CD4-positive, alpha-beta memory T cell (primary cell): ENCODE results near the gene NDUFA1. TPM values are rescaled to one million over a fixed set of nuclear protein-coding genes. Genes with fewer than 3 reads are reported as not detected.
"Not testable (repeated sequence)": the region's sequence is repeated elsewhere in the genome, so short reads cannot be mapped to it uniquely, and the experiment has no call there.

Source experiments
- CTCF ChIA-PET: fragments of 350-600 bp; sonication (Branson Sonifier 250); formaldehyde crosslinking; loops from one replicate; lab custom pipeline; 2021; ENCODE audit warnings: inconsistent platforms; ENCODE audit not compliant: partially characterized antibody; lab: Charles Lee
- POLR2A ChIA-PET: fragments of 350-600 bp; sonication (Branson Sonifier 250); formaldehyde crosslinking; loops from one replicate; lab custom pipeline; 2021; ENCODE audit not compliant: partially characterized antibody; lab: Charles Lee
- DNase-seq, 5 donors: peaks; one replicate each; pipeline versions ENCODE4 v3.0.0 to v3.0.0-alpha.2; 2020 to 2022; ENCODE audit warnings: mixed read lengths in 1 of 5
- H3K27ac ChIP-seq: one replicate; pipeline ENCODE4 v1.7.0; 2013; ENCODE audit warnings: low read depth, low read length
- H3K27me3 ChIP-seq: 2 replicates; pipeline ENCODE4 v1.7.0; 2013; ENCODE audit warnings: mild to moderate bottlenecking, low read length, moderate library complexity; ENCODE audit not compliant: insufficient read depth
- H3K36me3 ChIP-seq: 2 replicates; pipeline ENCODE4 v1.7.0; 2013; ENCODE audit warnings: mild to moderate bottlenecking, low read length, moderate library complexity; ENCODE audit not compliant: insufficient read depth
- H3K4me1 ChIP-seq: 2 replicates; pipeline ENCODE4 v1.7.0; 2013; ENCODE audit warnings: mild to moderate bottlenecking, low read length, moderate library complexity; ENCODE audit not compliant: insufficient read depth
- H3K4me3 ChIP-seq, 2 donors: one replicate each; pipeline ENCODE4 v1.7.0; 2013; ENCODE audit warnings: low read length in 2 of 2, mild to moderate bottlenecking in 1 of 2
- H3K9me3 ChIP-seq, 2 donors: one replicate each; pipeline ENCODE4 v1.7.0; 2013; ENCODE audit warnings: low read length in 2 of 2, control low read depth in 1 of 2; ENCODE audit not compliant: control insufficient read depth in 1 of 2
- H3K27ac Mint-ChIP-seq, 7 donors: one replicate each; pipeline ENCODE4 v1.8.0; 2020 to 2021; ENCODE audit warnings: mixed read lengths in 7 of 7, mild to moderate bottlenecking in 6 of 7, inconsistent platforms in 3 of 7, moderate library complexity in 3 of 7
- H3K27me3 Mint-ChIP-seq, 2 donors: one replicate each; pipeline ENCODE4 v1.8.0; 2020 to 2021; ENCODE audit warnings: mixed read lengths in 2 of 2
- H3K36me3 Mint-ChIP-seq, 2 donors: one replicate each; pipeline ENCODE4 v1.8.0; 2020 to 2021; ENCODE audit warnings: mixed read lengths in 2 of 2, inconsistent platforms in 1 of 2, mild to moderate bottlenecking in 1 of 2
- H3K4me1 Mint-ChIP-seq, 4 donors: one replicate each; pipeline ENCODE4 v1.8.0; 2020 to 2021; ENCODE audit warnings: mixed read lengths in 4 of 4, mild to moderate bottlenecking in 1 of 4
- H3K4me3 Mint-ChIP-seq, 8 donors: one replicate each; pipeline ENCODE4 v1.8.0; 2020 to 2021; ENCODE audit warnings: mixed read lengths in 8 of 8, mild to moderate bottlenecking in 7 of 8, moderate library complexity in 6 of 8, inconsistent platforms in 3 of 8
- H3K9me3 Mint-ChIP-seq, 8 donors: one replicate each; pipeline ENCODE4 v1.8.0; 2020 to 2021; ENCODE audit warnings: mixed read lengths in 8 of 8, mild to moderate bottlenecking in 5 of 8, inconsistent platforms in 3 of 8, moderate library complexity in 1 of 8
- intact Hi-C: fragments of 100-400 bp; cut with micrococcal nuclease; formaldehyde crosslinking; loops from one replicate; pipeline ENCODE4 v1.15.1; 2023
- polyA plus RNA-seq, 2 donors: library from polyadenylated mRNA; unstranded; fragments of 300-500 nt; fragmentation: Illumina TruSeq; gene quantifications; one replicate each; pipeline ENCODE4 v1.2.3, GENCODE V29; 2021
- total RNA-seq, 2 experiments: library from RNA; stranded (reverse); gene quantifications; one replicate each; pipeline ENCODE4 v1.2.3, GENCODE V29; 2021

Gene NDUFA1
- total and polyA plus RNA-seq, 4 experiments from 2014 or later, result 59.7 to 409 (median 185) TPM

- no peaks in the 10 kb centered on the region for H3K27me3 Mint-ChIP-seq
- H3K36me3 Mint-ChIP-seq, result peaks cover 0 to under 1% of the 10 kb centered on the region in 2 donors
- Histone ChIP-seq H3K36me3 (no peaks in the 10 kb centered on the region), H3K9me3 (no peaks in the 10 kb centered on the region), H3K4me3 (peak overlapping the region in 1 of 2 donors; percentile 28), H3K27ac (no peak overlapping the region), H3K27me3 (no peaks in the 10 kb centered on the region), H3K4me1 (peaks cover 9% of the 10 kb centered on the region)
- H3K4me3 Mint-ChIP-seq, result peak overlapping the region; percentile 41 to 74 (median 68)
- H3K9me3 Mint-ChIP-seq, result no peaks in the 10 kb centered on the region
- CTCF ChIA-PET, result interaction anchor here (0.7 to 3.0 kb wide), 2 partner anchors 7 to 101 kb away, joined by 3 to 16 read pairs; no protein-coding TSS in a partner anchor
- intact Hi-C loops, result loop anchor here (2.0 to 5.0 kb wide), 2 partner anchors 15 to 33 kb away; partner anchors contain the start of genes NDUFA1, RNF113A and UPF3B
- POLR2A ChIA-PET, result no interaction called here
- H3K4me1 Mint-ChIP-seq, result peaks cover 4 to 21% (median 10%) of the 10 kb centered on the region in 4 donors
- DNase-seq, result peak; percentile 40 to 59 (median 47)
- H3K27ac Mint-ChIP-seq, result peak overlapping the region; percentile 15 to 74 (median 59)
Observed at GRCh38 chrX:119885554-119886428, 14.2 kb downstream of the NDUFA1 start.

- DNase-seq, result peak; percentile 40 to 54 (median 50)
- peaks cover 3 to 18% (median 7%) of the 10 kb centered on the region in 4 donors for H3K4me1 Mint-ChIP-seq
- ChIA-PET CTCF (interaction anchor here (0.6 to 3.0 kb wide), 20 partner anchors 9 to 488 kb away, joined by 3 to 16 read pairs (median 3); partner anchors contain the start of genes NKRF, RPL39 and SEPTIN6), POLR2A (interaction anchor here (0.6 to 3.0 kb wide), 6 partner anchors 17 to 1405 kb away, joined by 3 to 17 read pairs (median 4); partner anchors contain the start of genes NDUFA1, RNF113A, RPL39 and UBE2A)
- H3K4me3 ChIP-seq, result peak overlapping the region in 1 of 2 donors; percentile 27
- H3K27ac Mint-ChIP-seq, result no peak overlapping the region
- H3K36me3 ChIP-seq, result no peaks in the 10 kb centered on the region
- H3K27me3 Mint-ChIP-seq, result peaks cover 0 to 1% of the 10 kb centered on the region in 2 donors
- peaks cover 9% of the 10 kb centered on the region for H3K4me1 ChIP-seq
- no peaks in the 10 kb centered on the region for H3K36me3 Mint-ChIP-seq
- H3K27me3 ChIP-seq, result no peaks in the 10 kb centered on the region
- H3K4me3 Mint-ChIP-seq, result peak overlapping the region in 7 of 8 donors; percentile 17 to 71 (median 64)
- no peaks in the 10 kb centered on the region for H3K9me3 Mint-ChIP-seq
- intact Hi-C loops, result loop anchor here (1.0 to 5.0 kb wide), 3 partner anchors 17 to 372 kb away; partner anchors contain the start of genes NDUFA1, RNF113A and UPF3B
- H3K9me3 ChIP-seq, result no peaks in the 10 kb centered on the region
- H3K27ac ChIP-seq, result no peak overlapping the region
Observed at GRCh38 chrX:119887721-119888425, 16.2 kb downstream of the NDUFA1 start.

- H3K27ac ChIP-seq, intact Hi-C loops, DNase-seq, H3K9me3 Mint-ChIP-seq, H3K4me3 Mint-ChIP-seq, H3K4me1 ChIP-seq, H3K27me3 ChIP-seq, CTCF ChIA-PET, H3K9me3 ChIP-seq, H3K27ac Mint-ChIP-seq, H3K4me3 ChIP-seq, H3K27me3 Mint-ChIP-seq, POLR2A ChIA-PET, H3K36me3 ChIP-seq, H3K36me3 Mint-ChIP-seq: not testable (repeated sequence)
- peaks cover 3 to 18% (median 7%) of the 10 kb centered on the region in 4 donors for H3K4me1 Mint-ChIP-seq
Observed at GRCh38 chrX:119890626-119891025, 19.0 kb downstream of the NDUFA1 start.

GRCh38 chrX:119891961-119892692, 20.5 kb downstream of the NDUFA1 start:
- H3K36me3 Mint-ChIP-seq, H3K36me3 ChIP-seq, H3K27ac Mint-ChIP-seq, H3K27me3 ChIP-seq, H3K4me3 ChIP-seq, H3K9me3 Mint-ChIP-seq, intact Hi-C loops, H3K4me3 Mint-ChIP-seq, H3K4me1 Mint-ChIP-seq, H3K4me1 ChIP-seq, H3K9me3 ChIP-seq, CTCF ChIA-PET, H3K27me3 Mint-ChIP-seq, DNase-seq, H3K27ac ChIP-seq: not testable (repeated sequence)
- POLR2A ChIA-PET, result interaction anchor here (0.6 kb wide), 2 partner anchors 101 to 286 kb away, joined by 3 to 5 read pairs; partner anchors contain the start of gene RPL39

GRCh38 chrX:119895843-119896326, 24.3 kb downstream of the NDUFA1 start, which contains the start of gene AKAP14:
TSS of gene AKAP14 (plus strand) at chrX:119895893. CDS start at chrX:119903224, 7,331 bp downstream.
- Histone ChIP-seq H3K9me3 (no peaks in the 10 kb centered on the region), H3K36me3 (no peaks in the 10 kb centered on the region), H3K4me3 (no peak within 1 kb of the TSS), H3K27me3 (no peaks in the 10 kb centered on the region), H3K4me1 (no peaks in the 10 kb centered on the region), H3K27ac (no peak within 1 kb of the TSS)
- ChIA-PET CTCF (no interaction called here), POLR2A (no interaction called here)
- peaks cover 0 to 2% (median under 1%) of the 10 kb centered on the region in 4 donors for H3K4me1 Mint-ChIP-seq
- no peak within 1 kb of the TSS for H3K27ac Mint-ChIP-seq
- no peak for DNase-seq
- no peaks in the 10 kb centered on the region for H3K36me3 Mint-ChIP-seq
- peaks cover 0 to 1% of the 10 kb centered on the region in 2 donors for H3K27me3 Mint-ChIP-seq
- no peak within 1 kb of the TSS for H3K4me3 Mint-ChIP-seq
- no peaks in the 10 kb centered on the region for H3K9me3 Mint-ChIP-seq
- intact Hi-C loops, result no loop called here

GRCh38 chrX:119899125-119899524, 27.5 kb downstream of the NDUFA1 start:
- no peak overlapping the region for H3K27ac ChIP-seq
- H3K4me1 ChIP-seq, result no peaks in the 10 kb centered on the region
- DNase-seq, result no peak
- H3K36me3 ChIP-seq, result no peaks in the 10 kb centered on the region
- Mint-ChIP-seq H3K9me3 (no peaks in the 10 kb centered on the region), H3K27me3 (no peaks in the 10 kb centered on the region), H3K36me3 (no peaks in the 10 kb centered on the region), H3K27ac (no peak overlapping the region), H3K4me1 (peaks cover 0 to 3% (median 0%) of the 10 kb centered on the region in 4 donors), H3K4me3 (peak overlapping the region in 1 of 8 donors; percentile 10)
- ChIA-PET POLR2A (no interaction called here), CTCF (interaction anchor here (0.9 to 1.4 kb wide), 2 partner anchors 11 to 81 kb away, joined by 3 read pairs; no protein-coding TSS in a partner anchor)
- intact Hi-C loops, result no loop called here
- no peaks in the 10 kb centered on the region for H3K9me3 ChIP-seq
- H3K4me3 ChIP-seq, result no peak overlapping the region
- no peaks in the 10 kb centered on the region for H3K27me3 ChIP-seq
